GM12865 (cell line): ENCODE results near the gene GTF2H4.

Experiments
- DNase-seq: peaks from one replicate; pipeline ENCODE4 v3.0.0; 2010; ENCODE audit warnings: low read depth
- H3K4me3 ChIP-seq: 2 replicates; pipeline ENCODE4 v1.5.1; 2011; ENCODE audit warnings: mild to moderate bottlenecking, low read depth, low read length, control low read depth
- TF ChIP-seq, protein P1 (sequence below): IDR thresholded peaks from 2 replicates; pipeline ENCODE4 v1.5.1; 2011; ENCODE audit warnings: low read length, control low read depth, low read depth, inconsistent platforms; ENCODE audit not compliant: insufficient read depth; ENCODE audit errors: missing control alignments

Gene GTF2H4

DNA sequence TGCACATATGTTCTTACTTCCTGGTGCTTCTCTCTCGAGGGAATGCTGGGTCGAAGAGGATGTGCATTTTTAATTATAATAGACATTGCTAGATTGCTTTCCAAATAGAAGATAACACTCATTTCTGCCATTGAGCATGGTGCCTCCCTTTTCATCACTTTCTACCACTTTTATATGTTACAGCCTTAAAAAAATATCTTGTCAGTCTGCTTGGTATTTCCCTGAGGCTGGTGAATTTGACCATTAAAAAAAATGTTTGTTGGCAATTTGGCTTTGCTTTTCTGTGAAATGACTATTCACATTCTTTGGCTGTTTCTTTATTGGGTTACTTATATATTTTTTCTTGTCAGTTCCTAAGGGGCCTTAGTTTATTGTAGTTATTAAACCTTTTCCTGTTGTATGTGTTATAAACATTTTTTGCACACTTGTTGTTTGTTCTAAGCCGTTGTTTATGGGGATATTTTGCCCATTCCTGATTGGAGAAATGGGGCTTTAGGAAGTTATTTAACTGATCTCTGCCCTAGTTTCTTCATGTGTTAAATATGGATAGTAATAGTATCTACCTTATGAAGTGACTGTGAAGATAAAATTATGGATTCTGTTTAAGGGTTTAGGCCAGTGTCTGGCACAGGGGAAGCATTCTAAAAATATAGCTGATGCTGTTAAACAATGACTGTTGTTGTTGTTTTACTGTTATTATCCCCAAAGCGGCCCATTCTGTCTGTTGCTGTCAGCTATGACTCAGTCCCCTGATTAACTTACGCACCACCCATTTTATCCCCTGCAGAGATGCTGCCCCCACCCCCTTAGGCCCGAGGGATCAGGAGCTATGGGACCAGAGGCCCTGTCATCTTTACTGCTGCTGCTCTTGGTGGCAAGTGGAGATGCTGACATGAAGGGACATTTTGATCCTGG is 19.8 kb upstream of the GTF2H4 start:
- no peak for DNase-seq
- no peak overlapping the region for H3K4me3 ChIP-seq
- TF ChIP-seq, protein P1, sequence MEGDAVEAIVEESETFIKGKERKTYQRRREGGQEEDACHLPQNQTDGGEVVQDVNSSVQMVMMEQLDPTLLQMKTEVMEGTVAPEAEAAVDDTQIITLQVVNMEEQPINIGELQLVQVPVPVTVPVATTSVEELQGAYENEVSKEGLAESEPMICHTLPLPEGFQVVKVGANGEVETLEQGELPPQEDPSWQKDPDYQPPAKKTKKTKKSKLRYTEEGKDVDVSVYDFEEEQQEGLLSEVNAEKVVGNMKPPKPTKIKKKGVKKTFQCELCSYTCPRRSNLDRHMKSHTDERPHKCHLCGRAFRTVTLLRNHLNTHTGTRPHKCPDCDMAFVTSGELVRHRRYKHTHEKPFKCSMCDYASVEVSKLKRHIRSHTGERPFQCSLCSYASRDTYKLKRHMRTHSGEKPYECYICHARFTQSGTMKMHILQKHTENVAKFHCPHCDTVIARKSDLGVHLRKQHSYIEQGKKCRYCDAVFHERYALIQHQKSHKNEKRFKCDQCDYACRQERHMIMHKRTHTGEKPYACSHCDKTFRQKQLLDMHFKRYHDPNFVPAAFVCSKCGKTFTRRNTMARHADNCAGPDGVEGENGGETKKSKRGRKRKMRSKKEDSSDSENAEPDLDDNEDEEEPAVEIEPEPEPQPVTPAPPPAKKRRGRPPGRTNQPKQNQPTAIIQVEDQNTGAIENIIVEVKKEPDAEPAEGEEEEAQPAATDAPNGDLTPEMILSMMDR: no peak

- H3K4me3 ChIP-seq: no peak overlapping the region
- DNase-seq: no peak
- TF ChIP-seq, protein P1: no peak
Measured at GRCh38 chr6:30888816-30889495, 19.1 kb upstream of the GTF2H4 start.

GRCh38 chr6:30889496-30889885 is 18.5 kb upstream of the GTF2H4 start:
- no peak for DNase-seq
- TF ChIP-seq, protein P1: no peak
- no peak overlapping the region for H3K4me3 ChIP-seq

DNA sequence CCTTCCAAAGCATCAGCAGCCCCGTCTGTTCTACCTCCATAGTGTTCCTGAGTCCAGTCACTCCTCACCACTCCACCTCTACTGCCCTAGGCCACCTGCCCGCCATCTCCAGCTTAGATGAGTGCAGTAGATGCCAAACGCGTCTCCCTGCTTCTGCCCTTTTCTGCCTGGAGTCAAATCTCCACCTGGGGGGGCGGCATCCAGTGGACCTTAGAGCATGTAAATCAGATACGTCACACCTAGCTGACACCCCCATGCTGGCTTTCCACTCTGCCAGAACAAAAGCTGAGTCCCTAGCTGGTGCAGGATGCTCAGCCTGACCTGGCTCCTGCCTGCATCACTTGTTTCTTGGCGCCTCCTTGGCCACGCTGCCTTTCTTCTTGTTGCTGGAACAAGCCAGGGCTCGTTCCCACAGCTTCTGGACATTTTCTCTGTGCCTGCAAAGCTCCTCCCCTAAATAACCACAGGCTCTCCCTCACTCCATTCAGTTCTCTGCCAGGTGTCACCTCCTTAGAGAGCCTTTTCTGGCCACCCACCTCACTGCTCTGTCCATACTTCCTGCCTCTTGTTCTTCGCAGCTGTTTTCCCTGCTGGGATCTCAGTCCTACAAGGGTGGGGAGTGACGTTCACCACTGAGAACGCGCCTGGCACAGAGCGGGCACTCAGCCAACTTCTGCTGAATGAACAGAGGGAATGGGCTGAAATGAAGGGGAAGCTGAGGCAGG is 17.9 kb upstream of the GTF2H4 start:
- no peak for DNase-seq
- TF ChIP-seq, protein P1: no peak
- H3K4me3 ChIP-seq: no peak overlapping the region

DNA sequence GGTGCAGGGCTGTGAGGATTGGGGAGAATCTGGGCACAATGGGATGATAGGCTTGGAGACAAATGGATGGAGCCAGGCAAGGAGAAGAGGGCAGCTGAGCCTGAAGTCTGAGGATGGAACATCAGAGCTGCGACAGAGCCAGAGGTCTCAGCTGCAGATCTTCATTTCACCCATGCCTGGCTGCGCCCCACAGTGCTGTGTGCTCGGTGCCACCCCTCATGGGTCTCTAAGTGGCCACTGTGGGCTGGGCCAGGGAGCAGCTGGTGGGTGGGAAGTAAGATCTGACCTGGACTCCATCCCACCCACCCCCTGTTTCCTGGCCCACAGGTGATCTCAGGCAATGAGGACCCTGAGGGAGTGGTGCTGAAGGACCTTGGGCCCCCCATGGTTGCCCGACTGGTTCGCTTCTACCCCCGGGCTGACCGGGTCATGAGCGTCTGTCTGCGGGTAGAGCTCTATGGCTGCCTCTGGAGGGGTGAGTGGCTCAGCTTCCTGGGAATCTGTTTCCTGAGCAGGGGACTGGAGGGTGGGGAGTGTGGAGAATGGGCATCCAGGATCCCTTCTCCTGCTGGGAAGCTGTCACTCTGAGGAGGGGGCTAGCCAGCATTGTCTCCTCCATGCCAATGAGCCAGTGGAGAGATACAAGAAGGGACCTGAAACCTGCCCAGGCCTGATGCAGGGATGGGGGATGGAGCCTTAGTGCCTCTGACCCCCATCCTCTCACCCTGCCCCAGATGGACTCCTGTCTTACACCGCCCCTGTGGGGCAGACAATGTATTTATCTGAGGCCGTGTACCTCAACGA is 17.2 kb upstream of the GTF2H4 start:
- TF ChIP-seq, protein P1: no peak
- H3K4me3 ChIP-seq: no peak overlapping the region
- DNase-seq: no peak

GRCh38 chr6:30891450-30891723 is 16.6 kb upstream of the GTF2H4 start:
- no peak overlapping the region for H3K4me3 ChIP-seq
- no peak for DNase-seq
- TF ChIP-seq, protein P1: no peak
